HG03025 (cell line): ENCODE measurements around the gene SLF1.

ENCODE experiments used
- ATAC-seq: cut with Tn5 transposase; IDR thresholded peaks from one replicate; pipeline ENCODE4 v1.9.1; 2021; ENCODE audit warnings: mild to moderate bottlenecking, moderate library complexity; ENCODE audit not compliant: unreplicated experiment, low FRiP score

Gene SLF1

GRCh38 chr5:94660506-94660905, 42.0 kb downstream of the SLF1 start:
- no peak for ATAC-seq

- no peak for ATAC-seq
Measured at GRCh38 chr5:94661086-94661485, 42.6 kb downstream of the SLF1 start.

GRCh38 chr5:94667937-94668336, 49.5 kb downstream of the SLF1 start:
- ATAC-seq: no peak

- ATAC-seq: no peak
Measured at GRCh38 chr5:94670726-94671125, 52.3 kb downstream of the SLF1 start.

DNA sequence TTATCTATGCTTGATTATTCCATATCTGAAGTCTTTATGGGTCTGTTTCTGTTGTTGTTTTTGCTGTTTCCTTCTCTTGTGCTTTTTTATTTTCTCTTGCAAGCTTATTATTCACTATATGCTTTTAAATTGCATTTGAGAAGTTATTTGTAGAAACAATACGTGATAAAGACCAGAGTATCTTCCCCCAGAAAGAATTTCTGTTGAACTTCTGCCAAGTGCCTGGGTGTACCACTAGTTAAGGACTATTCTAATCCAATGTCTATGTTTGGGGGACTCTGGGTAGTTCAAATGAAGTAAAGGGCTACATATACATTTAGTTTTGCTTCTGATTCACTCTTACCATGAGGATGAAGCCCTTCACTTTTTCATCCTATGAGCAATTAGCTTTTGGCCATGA, 54.3 kb downstream of the SLF1 start:
- ATAC-seq: no peak

DNA sequence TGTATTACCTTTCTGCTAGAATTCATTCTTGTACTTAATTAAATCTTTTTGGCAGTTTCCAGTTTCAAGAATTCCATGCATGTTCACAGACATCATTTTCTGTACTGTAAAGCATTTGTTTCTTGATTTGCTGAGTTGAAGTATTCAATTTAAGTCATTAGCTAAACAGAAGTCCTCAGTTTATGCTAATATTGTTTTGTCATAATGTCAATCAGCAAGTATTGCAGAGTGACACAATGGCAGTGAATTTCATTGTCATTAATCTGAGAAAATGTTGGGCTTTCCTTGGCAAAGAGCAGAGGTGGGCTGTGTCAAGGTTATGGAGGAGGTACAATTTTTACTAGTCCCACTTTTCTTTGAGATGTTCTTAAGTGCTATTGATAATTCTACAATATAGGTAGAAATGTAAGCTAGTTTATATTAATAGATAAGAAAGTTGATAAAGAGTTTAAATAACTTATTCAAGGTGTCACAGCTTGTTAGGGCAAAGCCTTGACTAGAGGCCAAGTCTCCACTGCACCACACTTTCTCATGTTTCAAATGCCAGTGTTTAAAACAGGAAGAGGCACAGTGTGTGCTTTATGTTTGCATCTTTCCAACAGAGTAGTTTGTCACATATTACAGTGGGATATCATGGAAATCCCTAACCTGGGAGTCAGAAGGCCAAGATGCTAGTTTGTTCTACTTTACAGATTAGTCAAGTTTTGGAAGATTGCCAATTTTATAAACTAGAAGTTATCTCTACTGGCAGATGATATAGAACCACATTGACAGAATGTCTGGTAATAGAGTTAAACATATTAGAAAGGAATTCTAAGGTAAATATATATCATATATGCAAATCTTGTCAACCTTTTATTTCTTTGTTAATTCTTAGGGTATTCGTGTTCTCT, 56.3 kb downstream of the SLF1 start:
- no peak for ATAC-seq

- ATAC-seq: no peak
Measured at GRCh38 chr5:94675965-94676618, 57.6 kb downstream of the SLF1 start.

DNA sequence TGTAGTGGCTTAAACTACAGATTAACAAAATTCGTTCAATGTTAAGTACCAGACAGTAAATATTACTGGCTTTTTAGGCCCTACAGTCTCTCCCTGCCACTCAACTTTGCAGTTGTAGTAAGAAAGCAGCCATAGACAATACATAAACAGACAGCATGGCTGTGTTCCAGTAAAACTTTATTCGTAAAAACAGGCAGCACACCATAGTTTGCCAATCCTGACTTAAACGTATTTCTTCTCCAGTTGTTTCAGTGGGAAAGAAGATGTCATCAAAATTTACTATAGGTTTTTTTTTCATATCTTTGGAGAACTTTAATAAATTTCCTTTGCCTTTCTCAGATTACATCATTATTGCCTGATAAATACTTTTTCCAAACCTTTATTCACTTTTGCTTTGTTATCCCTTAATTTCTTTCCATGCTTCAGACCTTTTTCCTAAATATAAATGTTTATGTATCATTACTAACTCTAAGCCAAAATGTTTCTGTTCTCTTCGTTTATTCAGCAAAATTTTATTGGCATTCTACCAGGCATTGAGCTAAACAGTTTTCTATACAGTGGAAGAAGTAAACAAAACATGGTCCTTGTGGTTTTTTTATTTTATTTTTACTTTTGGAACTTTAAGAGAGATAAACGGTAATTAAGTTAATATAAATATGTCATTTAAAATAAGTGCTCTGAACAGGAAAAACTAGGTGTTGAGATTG, 64.5 kb downstream of the SLF1 start:
- no peak for ATAC-seq

- ATAC-seq: no peak
Measured at GRCh38 chr5:94689908-94690307, 71.4 kb downstream of the SLF1 start.

GRCh38 chr5:94690778-94691177, 72.3 kb downstream of the SLF1 start:
- no peak for ATAC-seq

DNA sequence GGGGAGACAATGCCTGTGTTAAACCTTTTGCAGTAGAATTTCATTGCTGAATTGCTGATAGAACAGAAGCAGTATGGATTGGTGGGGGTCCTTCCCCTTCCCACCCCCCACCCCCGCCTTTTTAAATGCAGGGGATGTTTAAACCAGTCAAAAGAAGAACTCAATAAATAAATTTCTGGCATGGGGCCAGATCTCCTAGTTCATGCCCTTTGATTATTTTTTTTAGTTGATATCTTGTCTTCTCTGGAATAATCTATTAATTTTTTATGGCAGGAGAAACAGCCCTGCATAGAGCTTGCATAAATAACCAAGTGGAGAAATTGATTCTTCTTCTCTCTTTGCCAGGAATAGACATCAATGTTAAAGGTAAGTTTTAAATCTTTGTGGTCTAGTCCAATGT, 72.8 kb downstream of the SLF1 start:
- no peak for ATAC-seq

DNA sequence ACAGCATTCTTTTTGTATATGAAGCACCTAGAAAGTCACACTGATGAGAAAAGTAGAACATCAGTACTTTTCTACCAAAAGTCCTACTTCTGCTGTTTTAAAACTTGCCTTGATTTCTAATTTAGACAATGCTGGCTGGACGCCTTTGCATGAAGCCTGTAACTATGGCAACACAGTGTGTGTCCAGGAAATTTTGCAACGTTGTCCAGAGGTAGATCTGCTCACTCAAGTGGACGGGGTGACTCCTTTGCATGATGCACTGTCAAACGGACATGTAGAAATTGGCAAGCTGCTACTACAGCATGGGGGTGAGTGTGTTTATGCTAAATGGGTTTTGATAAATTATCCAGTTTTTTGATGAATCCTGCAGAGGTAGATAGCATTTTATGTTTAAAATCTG, 73.5 kb downstream of the SLF1 start:
- no peak for ATAC-seq

DNA sequence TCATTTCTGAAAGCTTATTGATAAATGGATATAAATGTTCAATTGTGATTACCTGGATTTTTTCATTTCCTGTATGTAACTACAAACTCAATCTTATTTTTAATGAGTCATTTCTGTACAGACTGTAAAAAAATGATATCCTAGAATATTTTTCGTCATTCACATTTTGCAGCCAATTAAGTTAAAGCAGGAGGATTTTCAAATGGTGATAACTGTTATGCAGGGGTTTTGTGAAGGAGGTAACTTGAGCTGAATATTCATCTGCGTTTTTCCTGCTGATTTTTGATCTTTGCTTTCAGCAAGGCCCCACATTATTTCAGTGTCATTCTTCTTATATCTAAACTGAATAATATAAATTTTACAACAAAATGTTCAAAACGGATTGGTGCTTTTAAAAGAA, 74.1 kb downstream of the SLF1 start:
- ATAC-seq: no peak

DNA sequence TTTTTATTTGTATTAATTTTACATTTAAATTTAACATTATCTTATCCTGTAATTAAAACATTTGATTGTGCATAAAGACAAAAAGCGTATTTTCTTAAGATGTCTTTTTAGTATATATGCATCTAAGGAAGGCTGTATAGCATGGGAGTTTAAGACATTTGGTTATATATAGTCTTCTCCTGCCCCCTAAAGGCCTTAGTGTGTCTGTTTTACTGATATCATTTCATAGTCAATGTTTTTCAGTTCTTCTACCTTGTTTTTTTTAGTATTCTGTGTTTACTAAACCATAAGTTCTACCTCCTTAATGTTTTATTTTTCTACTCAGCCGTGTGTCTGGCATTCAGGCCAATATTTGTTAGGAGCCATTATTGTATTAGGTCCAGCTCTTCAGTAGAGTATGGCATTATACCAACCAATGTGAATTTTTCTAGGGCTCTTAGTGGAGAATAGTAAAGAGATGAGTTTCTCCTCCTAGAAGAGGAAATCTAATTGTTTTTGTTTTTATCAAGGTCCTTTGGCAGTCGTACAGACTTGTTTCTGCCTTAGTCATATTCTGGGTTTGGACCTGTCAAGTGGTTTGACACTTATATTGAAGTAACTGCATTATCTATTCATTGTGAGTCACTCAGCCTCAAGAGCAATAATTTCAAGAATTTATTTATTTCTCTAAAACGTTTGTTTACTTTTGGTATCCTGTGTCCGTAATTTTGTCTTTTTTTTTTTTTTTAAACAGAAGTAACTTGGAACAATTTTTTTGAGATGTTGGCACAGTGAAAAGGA, 74.8 kb downstream of the SLF1 start:
- no peak for ATAC-seq

DNA sequence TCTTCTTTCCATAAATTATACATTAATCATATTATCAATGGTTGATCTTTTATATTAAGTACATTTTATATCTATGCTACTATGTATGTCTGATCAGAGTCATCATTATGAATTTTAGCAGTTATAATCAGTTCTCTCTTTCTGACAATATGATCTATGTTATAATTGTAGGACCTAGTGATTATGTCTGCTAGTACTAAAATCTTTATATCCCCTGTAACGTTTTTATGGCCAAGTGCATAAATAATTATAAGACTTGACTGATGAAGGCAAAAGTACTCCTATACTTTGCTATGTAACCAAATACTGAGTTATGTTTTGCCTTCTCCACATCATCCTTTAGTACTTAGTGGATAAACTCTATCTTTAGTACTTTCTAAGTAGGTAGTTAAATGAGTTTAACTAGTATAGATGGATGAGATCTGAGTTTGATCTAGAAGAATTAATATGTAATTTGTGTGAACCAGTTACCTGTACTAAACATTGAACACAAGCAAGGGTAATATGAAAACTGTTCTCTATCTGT, 75.4 kb downstream of the SLF1 start:
- no peak for ATAC-seq

DNA sequence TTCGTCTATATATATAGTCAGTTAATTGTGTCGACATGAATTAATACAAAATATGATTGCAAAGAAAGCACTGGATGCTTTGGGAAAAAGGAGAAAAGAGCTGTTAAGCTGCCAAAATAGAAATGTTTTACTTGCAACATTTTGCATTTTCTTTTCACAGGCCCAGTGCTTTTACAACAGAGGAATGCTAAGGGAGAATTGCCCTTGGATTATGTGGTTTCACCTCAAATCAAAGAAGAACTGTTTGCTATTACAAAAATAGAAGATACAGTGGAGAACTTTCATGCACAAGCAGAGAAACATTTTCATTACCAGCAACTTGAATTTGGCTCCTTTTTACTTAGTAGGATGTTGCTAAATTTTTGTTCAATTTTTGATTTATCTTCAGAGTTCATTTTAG, 76.2 kb downstream of the SLF1 start:
- ATAC-seq: no peak

- no peak for ATAC-seq
Measured at GRCh38 chr5:94698197-94698596, 79.7 kb downstream of the SLF1 start.

- no peak for ATAC-seq
Measured at GRCh38 chr5:94699562-94699961, 81.1 kb downstream of the SLF1 start.

GRCh38 chr5:94700592-94700991, 82.1 kb downstream of the SLF1 start:
- ATAC-seq: peak; percentile 80

- peak; percentile 42 for ATAC-seq
Measured at GRCh38 chr5:94702729-94703128, 84.3 kb downstream of the SLF1 start.
